ENCODE results near the gene ALOX12B.

ALOX12B gene

DNA sequence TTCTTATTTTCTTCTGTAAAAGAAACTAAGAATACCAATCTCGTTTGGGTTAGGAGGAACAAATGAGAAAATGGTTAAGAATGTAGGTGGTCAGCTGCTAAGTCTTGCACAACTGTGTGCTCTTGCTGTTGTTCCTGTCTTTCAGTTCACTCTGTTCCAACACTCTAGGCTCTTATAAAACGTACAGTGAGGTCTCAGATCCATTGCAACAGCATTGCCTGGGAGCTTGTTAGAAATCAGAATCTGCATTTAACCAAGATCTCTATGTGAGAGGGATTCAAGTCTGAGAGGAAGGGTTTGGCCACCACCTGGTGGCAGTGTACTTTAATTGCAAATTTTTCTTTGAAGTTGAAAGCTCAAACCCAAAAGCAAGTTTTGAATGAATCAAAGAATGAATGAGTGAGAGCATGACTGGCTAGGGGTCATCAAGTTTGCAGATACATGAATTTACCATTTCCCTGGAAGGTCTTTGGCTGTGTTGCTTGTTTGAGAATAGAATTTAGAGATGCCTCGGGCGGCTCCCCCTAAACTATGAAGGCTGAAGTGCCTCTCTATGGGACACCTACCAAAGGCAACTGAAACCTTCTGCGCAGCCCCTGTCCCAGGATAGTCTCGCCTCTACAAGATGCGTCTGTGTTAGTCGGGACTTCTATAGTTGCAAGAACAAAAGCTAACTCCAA lies 46.1 kb downstream of the ALOX12B start:
- DNase-seq = peak; percentile 71

DNA sequence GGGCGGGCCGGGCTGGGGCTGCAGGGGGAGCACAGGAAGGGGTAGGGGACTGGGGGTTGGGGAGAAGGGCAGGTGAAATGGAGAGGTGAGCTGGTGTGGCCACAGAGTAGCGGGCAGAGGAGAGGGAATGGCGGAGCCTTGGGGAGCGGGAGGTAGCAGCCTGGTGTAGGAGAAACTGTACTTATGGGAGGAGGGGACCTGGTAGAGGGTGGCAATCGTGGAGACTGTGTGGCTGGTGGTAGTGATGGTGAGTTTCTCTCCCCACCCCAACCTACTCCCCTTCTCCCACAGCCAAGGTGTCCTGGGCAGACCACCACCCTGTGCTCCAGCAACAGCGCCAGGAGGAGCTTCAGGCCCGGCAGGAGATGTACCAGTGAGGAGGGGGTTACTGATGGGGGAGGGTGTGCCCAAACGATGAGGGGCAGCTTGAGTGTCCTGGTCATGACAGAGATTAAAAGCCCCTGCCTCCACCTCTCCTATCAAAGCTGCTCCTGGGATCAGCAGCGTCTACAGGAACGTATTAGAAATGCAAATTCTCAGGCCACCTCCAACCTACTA lies 47.8 kb downstream of the ALOX12B start:
- no peak for DNase-seq

GRCh38 chr17:8038954-8039610 lies 48.4 kb downstream of the ALOX12B start, which contains the start of gene ALOX15B:
TSS of gene ALOX15B (plus strand) at chr17:8039059. CDS start at chr17:8039156, 97 bp downstream.
- no peak for DNase-seq

- no peak for DNase-seq
Measured at GRCh38 chr17:8032442-8032841, 55.1 kb downstream of the ALOX12B start.

- no peak for DNase-seq
Measured at GRCh38 chr17:8031950-8032349, 55.6 kb downstream of the ALOX12B start.

- no peak for DNase-seq
Measured at GRCh38 chr17:8031261-8031661, 56.3 kb downstream of the ALOX12B start.

DNA sequence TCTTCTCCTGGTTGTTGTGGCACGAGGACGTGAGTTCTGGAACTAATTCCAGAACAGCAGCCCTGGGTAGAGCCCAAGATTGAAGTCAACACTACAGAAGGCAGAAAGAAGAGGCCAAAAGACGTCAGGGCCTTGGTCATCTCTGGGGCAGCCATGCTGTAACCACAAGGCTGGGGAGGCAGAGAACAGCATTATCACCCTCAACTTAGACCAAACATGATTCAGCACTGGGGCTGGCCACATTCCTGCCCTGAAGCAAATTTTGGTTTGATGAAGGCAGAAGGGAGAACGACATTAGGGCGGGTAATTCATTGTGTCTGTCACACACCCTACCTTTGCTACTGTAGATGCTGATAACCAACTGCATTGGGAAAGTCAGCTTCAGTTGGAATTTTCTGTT lies 58.4 kb downstream of the ALOX12B start:
- peak; percentile 84 for DNase-seq

DNA sequence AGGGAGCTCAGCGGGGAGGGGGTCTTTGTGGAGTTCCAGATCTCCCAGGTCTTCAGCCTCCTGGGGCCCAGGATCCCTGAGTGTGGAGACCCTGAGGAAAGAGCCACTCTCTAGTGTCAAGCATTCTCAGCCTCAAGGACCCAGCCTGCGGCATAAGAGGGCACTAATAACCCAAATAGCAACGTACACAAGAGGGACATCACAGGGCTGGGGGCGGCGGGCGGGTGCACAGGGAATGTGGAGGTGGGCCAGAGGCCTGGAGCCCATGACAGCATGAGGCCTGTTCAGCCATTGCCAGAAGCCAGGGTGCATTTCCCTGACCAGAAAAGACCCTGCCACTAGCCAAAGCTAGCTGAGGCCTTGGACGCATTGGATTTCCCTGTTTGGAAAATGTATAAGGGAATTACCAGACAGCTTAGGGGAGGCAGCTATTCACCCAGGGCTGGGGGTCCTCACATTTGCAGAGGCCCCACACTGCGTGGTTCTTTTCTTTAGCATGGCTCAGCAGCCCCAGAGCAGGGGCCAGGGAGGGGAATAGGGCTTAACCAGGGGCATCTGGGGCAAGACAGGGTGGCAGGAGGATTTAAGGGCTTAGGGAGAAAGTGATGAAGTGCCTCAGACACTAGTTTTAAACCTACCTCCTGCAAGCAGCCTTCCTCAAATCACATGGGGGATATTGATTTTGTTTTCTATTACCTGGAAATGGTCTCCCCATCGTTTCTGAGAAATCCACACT lies 62.2 kb downstream of the ALOX12B start:
- no peak for DNase-seq

DNA sequence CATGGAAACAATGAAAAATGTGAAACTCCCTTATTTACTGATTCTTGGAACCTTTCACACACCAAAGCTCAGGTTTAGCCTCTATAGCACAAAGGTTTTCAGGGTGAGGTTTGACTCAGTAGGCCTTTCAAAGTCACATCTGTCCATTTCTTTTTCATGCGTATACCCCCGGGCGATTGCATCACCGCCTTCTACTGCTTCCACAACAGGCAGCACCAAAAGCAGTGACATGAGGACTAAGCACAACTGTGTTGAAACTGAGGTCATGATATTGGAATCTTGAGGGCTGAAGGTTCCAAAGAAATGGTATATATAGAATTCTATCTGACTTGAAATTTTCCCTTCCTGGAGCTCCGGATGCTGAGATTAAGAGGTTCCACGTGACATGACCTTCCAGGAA lies 63.4 kb downstream of the ALOX12B start:
- DNase-seq = peak; percentile 40

Data from EL (cell line).